Right atrium auricular region (tissue), 2 donors: ENCODE results near the gene TTC16. TPM values are rescaled to one million over a fixed set of nuclear protein-coding genes. Genes with fewer than 3 reads are reported as not detected.
A peak's percentile ranks its signal among the peaks of the same experiment; 100 is the strongest.
"Not testable (repeated sequence)": the region's sequence is repeated elsewhere in the genome, so short reads cannot be mapped to it uniquely, and the experiment has no call there.

ENCODE experiments used
- DNase-seq: peaks from one replicate; pipeline ENCODE4 v3.0.0-alpha.2; 2019; ENCODE audit warnings: low spot score
- H3K27ac ChIP-seq, 2 donors: fragments of 200-600 bp; sonication (generic); 1 replicate in 1 of 2; 2 replicates in 1 of 2; pipeline ENCODE4 v1.5.1; 2016 to 2019
- H3K27me3 ChIP-seq, 2 donors: fragments of 200-600 bp; sonication (generic); one replicate each; pipeline versions ENCODE4 v1.5.1 to v1.6.0; 2017 to 2019
- H3K36me3 ChIP-seq: fragments of 200-600 bp; sonication (generic); one replicate; pipeline ENCODE4 v1.5.1; 2016
- H3K4me1 ChIP-seq, 2 donors: fragments of 200-600 bp; sonication (generic); one replicate each; pipeline versions ENCODE4 v1.5.1 to v1.6.0; 2017 to 2019
- H3K4me3 ChIP-seq, 2 donors: fragments of 200-600 bp; sonication (generic); 1 replicate in 1 of 2; 2 replicates in 1 of 2; pipeline ENCODE4 v1.5.1; 2017 to 2019; ENCODE audit warnings: mild to moderate bottlenecking in 1 of 2, moderate library complexity in 1 of 2
- H3K9me3 ChIP-seq, 2 donors: fragments of 200-600 bp; sonication (generic); one replicate each; pipeline ENCODE4 v1.5.1; 2019
- total RNA-seq, 2 donors: library from RNA; depleted of rRNA; stranded (reverse); fragments of >200 nt; gene quantifications; one replicate each; pipeline ENCODE4 v1.1.0, GENCODE V29; 2016
- TF ChIP-seq, protein P1 (sequence below), 2 donors: fragments of 200-600 bp; sonication (generic); IDR thresholded peaks; one replicate each; pipeline ENCODE4 v1.5.1; 2019; ENCODE audit warnings: antibody characterized with exemption in 2 of 2

TTC16 gene
- total RNA-seq, 2 donors from 2014 or later = 0.11 to 0.16 TPM

DNA sequence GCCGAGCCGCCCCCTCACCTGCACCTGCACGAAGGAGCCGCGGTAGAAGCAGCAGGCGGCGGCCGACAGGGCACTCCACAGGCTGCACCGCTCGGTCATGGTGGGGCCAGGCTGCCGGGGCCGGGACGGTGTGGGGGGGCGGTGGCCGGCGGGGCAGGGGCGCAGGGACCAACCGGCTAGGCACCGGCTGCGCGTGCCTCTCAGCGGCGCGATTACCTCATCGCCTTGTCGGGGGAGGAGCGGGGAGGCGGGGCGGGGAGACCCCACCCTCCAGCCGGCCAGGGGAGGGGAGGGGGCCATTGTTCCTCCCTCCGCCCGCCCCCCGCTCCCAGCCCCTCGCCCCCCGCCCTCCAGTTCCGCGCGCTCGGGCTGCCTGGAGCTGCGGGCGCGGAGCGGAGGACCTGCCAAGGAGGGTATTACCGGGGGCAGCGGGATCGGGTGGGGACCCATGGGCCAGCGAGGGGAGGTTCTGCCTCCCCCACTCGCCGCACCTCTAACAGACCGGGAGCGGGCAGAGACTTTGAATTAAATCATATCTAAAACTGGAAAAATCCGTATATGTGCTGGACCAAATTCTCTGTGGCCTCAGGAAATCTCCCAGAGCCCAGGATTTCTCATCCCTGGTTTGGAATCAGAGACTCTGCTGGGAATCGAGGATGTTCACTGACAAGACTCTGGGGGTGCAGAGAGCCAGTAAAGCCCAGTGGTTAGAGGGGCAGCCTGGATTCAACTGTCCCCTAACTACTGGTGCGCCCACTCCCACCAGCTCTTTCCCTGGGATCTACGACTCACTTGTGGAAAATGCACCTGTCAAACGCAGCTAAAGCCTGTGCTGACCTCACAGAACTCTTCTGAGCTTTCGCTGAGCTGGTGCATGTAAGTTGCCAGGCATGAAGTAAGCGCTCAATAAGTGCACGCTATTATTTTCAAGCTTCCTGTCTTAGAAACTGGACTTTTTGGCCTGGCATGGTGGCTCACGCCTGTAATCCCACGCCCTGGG is 39.5 kb downstream of the TTC16 start:
- Histone ChIP-seq H3K36me3 (no peaks in the 10 kb centered on the region), H3K27ac (peak overlapping the region; percentile 1 to 56), H3K4me3 (peak overlapping the region; percentile 17 to 39)

DNA sequence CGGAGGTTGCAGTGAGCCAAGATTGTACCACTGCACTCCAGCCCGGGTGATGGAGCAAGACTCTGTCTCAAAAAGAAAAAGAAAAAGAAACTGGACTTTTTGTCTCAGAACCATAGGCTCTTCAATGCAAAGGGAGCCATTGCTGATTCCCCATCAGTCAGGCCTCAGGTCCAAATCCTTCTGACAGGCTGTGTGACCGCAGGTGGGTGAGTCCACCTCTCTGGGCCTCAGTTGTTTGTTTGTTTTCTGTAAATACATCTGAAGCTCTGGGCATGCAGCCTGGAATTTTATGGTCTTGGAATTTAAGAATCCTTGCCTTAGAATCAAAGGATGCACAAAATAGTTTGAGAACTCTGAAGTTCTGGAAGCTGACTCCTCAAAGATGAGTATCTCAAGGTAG is 40.4 kb downstream of the TTC16 start:
- H3K4me3 ChIP-seq = no peak overlapping the region
- TF ChIP-seq, protein P1, sequence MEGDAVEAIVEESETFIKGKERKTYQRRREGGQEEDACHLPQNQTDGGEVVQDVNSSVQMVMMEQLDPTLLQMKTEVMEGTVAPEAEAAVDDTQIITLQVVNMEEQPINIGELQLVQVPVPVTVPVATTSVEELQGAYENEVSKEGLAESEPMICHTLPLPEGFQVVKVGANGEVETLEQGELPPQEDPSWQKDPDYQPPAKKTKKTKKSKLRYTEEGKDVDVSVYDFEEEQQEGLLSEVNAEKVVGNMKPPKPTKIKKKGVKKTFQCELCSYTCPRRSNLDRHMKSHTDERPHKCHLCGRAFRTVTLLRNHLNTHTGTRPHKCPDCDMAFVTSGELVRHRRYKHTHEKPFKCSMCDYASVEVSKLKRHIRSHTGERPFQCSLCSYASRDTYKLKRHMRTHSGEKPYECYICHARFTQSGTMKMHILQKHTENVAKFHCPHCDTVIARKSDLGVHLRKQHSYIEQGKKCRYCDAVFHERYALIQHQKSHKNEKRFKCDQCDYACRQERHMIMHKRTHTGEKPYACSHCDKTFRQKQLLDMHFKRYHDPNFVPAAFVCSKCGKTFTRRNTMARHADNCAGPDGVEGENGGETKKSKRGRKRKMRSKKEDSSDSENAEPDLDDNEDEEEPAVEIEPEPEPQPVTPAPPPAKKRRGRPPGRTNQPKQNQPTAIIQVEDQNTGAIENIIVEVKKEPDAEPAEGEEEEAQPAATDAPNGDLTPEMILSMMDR (IDR thresholded peaks at IDR 0.05) = no peak
- DNase-seq = no peak
- H3K27ac ChIP-seq = peak overlapping the region in 1 of 2 donors; percentile 1
- peaks cover 2 to 10% of the 10 kb centered on the region in 2 donors for H3K27me3 ChIP-seq
- H3K36me3 ChIP-seq = no peaks in the 10 kb centered on the region
- no peaks in the 10 kb centered on the region for H3K9me3 ChIP-seq
- peaks cover 0 to 29% of the 10 kb centered on the region in 2 donors for H3K4me1 ChIP-seq

More for the DNA sequence above, 39.5 kb downstream of the TTC16 start:
- Histone ChIP-seq H3K27me3 (peaks cover 2 to 10% of the 10 kb centered on the region in 2 donors), H3K9me3 (no peaks in the 10 kb centered on the region), H3K4me1 (peaks cover 0 to 26% of the 10 kb centered on the region in 2 donors)
- TF ChIP-seq, protein P1 (IDR thresholded peaks at IDR 0.05) = no peak
- no peak for DNase-seq

DNA sequence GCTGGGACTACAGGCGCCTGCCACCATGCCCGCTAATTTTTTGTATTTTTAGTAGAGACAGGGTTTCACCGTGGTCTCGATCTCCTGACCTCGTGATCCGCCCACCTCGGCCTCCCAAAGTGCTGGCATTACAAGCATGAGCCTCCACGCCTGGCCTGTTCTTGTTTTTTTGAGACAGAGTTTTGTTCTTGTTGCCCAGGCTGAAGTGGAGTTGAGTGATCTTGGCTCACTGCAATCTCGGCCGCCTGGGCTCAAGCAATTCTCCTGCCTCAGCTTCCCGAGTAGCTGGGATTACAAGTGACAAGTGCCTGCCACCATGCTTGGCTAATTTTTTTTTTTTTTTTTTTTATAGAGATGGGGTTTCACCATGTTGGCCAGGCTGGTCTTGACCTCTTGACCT is 40.9 kb downstream of the TTC16 start:
- not testable (repeated sequence) for H3K36me3 ChIP-seq, H3K9me3 ChIP-seq, DNase-seq, H3K4me3 ChIP-seq, H3K27ac ChIP-seq
- H3K27me3 ChIP-seq = peaks cover 2 to 10% of the 10 kb centered on the region in 2 donors
- peaks cover 0 to 33% of the 10 kb centered on the region in 2 donors for H3K4me1 ChIP-seq

DNA sequence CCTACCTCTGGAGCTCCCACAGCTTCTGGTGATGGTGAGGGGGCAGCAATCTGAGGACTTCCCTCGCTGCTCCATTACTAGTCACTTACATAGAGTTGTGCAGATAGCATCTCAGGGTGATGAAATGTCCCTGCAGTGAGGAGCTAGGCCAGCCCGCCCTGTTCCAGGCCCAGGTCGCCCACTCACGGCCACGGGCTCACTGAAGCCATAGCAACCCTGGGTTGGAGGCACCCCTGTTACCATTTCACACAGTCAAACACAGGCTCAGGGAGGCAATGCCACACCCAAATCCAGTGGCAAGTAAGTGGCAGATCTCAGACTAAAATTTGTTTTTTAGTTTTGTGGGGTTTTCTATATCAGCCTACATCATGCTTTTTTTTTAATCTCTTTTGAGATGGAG is 43.0 kb downstream of the TTC16 start:
- H3K9me3 ChIP-seq = no peaks in the 10 kb centered on the region
- H3K4me1 ChIP-seq = peaks cover 0 to 45% of the 10 kb centered on the region in 2 donors
- H3K4me3 ChIP-seq = no peak overlapping the region
- TF ChIP-seq, protein P1 (IDR thresholded peaks at IDR 0.05) = no peak
- no peaks in the 10 kb centered on the region for H3K36me3 ChIP-seq
- no peak for DNase-seq
- no peak overlapping the region for H3K27ac ChIP-seq
- peaks cover 2 to 10% of the 10 kb centered on the region in 2 donors for H3K27me3 ChIP-seq

DNA sequence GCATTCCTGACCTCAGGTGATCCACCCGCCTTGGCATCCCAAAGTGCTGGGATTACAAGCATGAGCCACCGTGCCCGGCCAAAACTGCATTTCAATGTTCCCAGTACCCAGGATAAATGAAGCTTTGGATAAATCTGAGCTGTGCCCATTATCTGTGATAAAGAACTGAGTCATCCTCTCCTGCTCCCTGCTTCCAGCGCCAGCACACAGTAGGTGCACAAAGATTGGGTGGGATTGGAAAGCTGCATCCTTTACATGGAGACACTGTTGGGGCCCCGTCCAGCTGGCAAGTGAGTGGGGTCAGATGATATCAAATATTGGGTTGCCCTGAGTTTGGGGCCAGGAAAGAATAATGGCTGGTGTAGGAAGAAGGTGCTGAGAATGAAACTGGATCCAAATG is 45.2 kb downstream of the TTC16 start:
- no peak for DNase-seq
- Histone ChIP-seq H3K27me3 (peaks cover 0 to 2% of the 10 kb centered on the region in 2 donors), H3K4me1 (peaks cover 0 to 38% of the 10 kb centered on the region in 2 donors), H3K27ac (peak overlapping the region; percentile 50 to 67), H3K36me3 (no peaks in the 10 kb centered on the region), H3K4me3 (peak overlapping the region in 1 of 2 donors; percentile 31), H3K9me3 (no peaks in the 10 kb centered on the region)
- TF ChIP-seq, protein P1 (IDR thresholded peaks at IDR 0.05) = no peak

DNA sequence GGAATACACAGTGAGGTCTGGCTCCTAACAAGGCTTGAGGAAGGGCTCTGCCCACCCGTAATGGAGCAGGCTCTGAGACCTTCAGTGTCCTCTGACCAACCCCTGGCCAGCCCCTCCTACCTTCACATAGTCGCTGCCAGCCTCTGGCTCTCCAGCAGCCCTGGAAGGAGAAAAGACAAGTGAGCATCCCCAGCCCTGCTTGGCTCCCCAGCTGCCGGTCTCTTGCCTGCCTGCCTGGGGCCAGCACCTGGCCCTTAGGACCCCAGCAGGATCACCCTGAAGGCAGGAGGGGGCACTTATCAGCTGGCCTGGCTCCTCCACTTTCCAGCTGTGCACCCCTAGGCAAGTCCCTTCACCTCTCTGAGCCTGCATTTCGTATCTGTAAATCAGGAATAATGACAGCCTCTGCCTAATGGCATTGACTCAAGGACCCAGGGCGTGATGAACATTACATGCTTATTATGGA is 45.6 kb downstream of the TTC16 start:
- Histone ChIP-seq H3K27me3 (peaks cover 0 to 2% of the 10 kb centered on the region in 2 donors), H3K36me3 (no peaks in the 10 kb centered on the region), H3K27ac (peak overlapping the region; percentile 50 to 67), H3K4me3 (peak overlapping the region; percentile 14 to 31), H3K9me3 (no peaks in the 10 kb centered on the region), H3K4me1 (peaks cover 0 to 36% of the 10 kb centered on the region in 2 donors)
- no peak for DNase-seq
- TF ChIP-seq, protein P1 (IDR thresholded peaks at IDR 0.05) = no peak
